Adrenal gland (tissue), 12 donors: ENCODE results near the gene ZNF747. TPM values are rescaled to one million over a fixed set of nuclear protein-coding genes. Genes with fewer than 3 reads are reported as not detected.

ENCODE experiments used
- DNase-seq, 7 donors: peaks; one replicate each; pipeline ENCODE4 v3.0.0-alpha.2; 2019 to 2020
- H3K27ac ChIP-seq, 5 donors: fragments of 200-600 bp; sonication (generic) in 4 of 5; 1 replicate in 3 of 5; 2 replicates in 2 of 5; pipeline versions ENCODE4 v1.5.1 to v1.8.0; 2016 to 2020; ENCODE audit warnings: mild to moderate bottlenecking in 1 of 5
- H3K27me3 ChIP-seq: fragments of 200-600 bp; 2 replicates; pipeline ENCODE4 v1.8.0; 2021
- H3K36me3 ChIP-seq, 2 donors: fragments of 200-600 bp; replicated peaks in 1 of 2; 1 replicate in 1 of 2; 2 replicates in 1 of 2; pipeline versions ENCODE4 v1.5.1 to v1.8.0; 2018 to 2022
- H3K4me1 ChIP-seq, 2 donors: fragments of 200-600 bp; replicated peaks in 1 of 2; 1 replicate in 1 of 2; 2 replicates in 1 of 2; pipeline versions ENCODE4 v1.5.1 to v1.8.0; 2018 to 2021
- H3K4me3 ChIP-seq, 4 donors: fragments of 200-600 bp; sonication (generic) in 3 of 4; one replicate each; pipeline ENCODE4 v1.5.1; 2016 to 2018
- H3K9me3 ChIP-seq, 3 donors: fragments of 200-600 bp; sonication (generic) in 1 of 3; replicated peaks in 1 of 3; 1 replicate in 2 of 3; 2 replicates in 1 of 3; pipeline versions ENCODE4 v1.5.1 to v1.8.0; 2016 to 2021
- POLR2A ChIP-seq, 2 donors: fragments of 450-650 bp; IDR thresholded peaks; one replicate each; pipeline ENCODE4 v1.6.1; 2017; ENCODE audit warnings: antibody characterized with exemption in 2 of 2, mild to moderate bottlenecking in 2 of 2, moderate library complexity in 1 of 2
- WGBS, 4 donors: extraction: QIAGEN DNeasy Blood & Tissue Kit in 2 of 4; methylation state at CpG; one replicate each; pipeline versions ENCODE4 v1.1.5 to v1.1.7; 2013 to 2017; 5-methylcytosine and 5-hydroxymethylcytosine counted together
- intact Hi-C, 2 donors: fragments of 100-400 bp; cut with DNase I; formaldehyde crosslinking; loops; one replicate each; pipeline versions ENCODE4 v1.14.1 to v1.15.0; 2022 to 2023
- polyA plus RNA-seq, 3 donors: library from polyadenylated mRNA; stranded (reverse); fragments of 200-250 nt in 2 of 3; fragments of 350-450 nt in 1 of 3; fragmentation: Illumina TruSeq in 1 of 3; extraction: RNeasy Lipid Tissue Mini Kit (QIAGEN cat#74804) in 1 of 3; gene quantifications; one replicate each; pipeline ENCODE4 v1.2.3, GENCODE V29; 2013 to 2014
- total RNA-seq, 9 donors: library from RNA; depleted of rRNA in 4 of 9; stranded (reverse); fragments of >200 nt in 4 of 9; fragments of 120-200 nt in 1 of 9; fragmentation: NEBNext Ultra II Directional in 1 of 9; extraction: Animal tissue kit (Norgen Biotek cat#: 25700) in 1 of 9; gene quantifications; one replicate each; pipeline versions ENCODE4 v1.1.0 to v1.2.4, GENCODE V29; 2013 to 2023
- TF ChIP-seq, protein P1 (sequence below), 6 experiments: fragments of 450-650 bp in 4 of 6; fragments of 200-600 bp in 2 of 6; sonication (generic) in 1 of 6; IDR thresholded peaks; 1 replicate in 5 of 6; 2 replicates in 1 of 6; pipeline versions ENCODE4 v1.5.1 to v1.8.0; 2016 to 2021; ENCODE audit warnings: antibody characterized with exemption in 6 of 6, mild to moderate bottlenecking in 2 of 6, moderate library complexity in 1 of 6
- donor health status: healthy with polysubstance abuse.
- donor health status: Bipolar disorder and iron deficiency.
- donor health status: DM: yes; HTN: yes; CAD: no.
- donor health status: DM: no; HTN: no; CAD: no.
- donor health status: DM: no; HTN: no; CAD: no.
- donor health status: DM: yes; HTN: yes; CAD: no.

The ZNF747 gene
- total and polyA plus RNA-seq, 12 donors = 7.7 to 19.9 (median 13.9) TPM

DNA sequence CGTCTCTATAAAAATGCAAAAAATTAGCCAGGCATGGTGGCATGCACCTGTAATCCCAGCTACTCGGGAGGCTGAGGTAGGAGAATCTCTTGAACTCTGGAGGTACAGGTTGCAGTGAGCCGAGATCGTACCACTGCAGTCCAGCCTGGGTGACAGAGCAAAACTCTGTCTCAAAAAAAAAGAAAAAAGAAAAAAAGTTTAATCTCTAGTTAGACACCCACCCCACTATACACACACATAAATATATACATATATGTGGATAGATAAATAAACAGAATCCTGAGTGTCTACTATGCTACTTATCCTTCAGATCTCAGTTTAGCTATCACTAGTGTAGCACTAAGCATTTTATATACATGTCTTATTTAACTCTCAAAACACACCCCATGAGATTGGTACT, 43.4 kb downstream of the ZNF747 start:
- no peak for TF ChIP-seq POLR2A (IDR thresholded peaks at IDR 0.05)
- TF ChIP-seq, protein P1, sequence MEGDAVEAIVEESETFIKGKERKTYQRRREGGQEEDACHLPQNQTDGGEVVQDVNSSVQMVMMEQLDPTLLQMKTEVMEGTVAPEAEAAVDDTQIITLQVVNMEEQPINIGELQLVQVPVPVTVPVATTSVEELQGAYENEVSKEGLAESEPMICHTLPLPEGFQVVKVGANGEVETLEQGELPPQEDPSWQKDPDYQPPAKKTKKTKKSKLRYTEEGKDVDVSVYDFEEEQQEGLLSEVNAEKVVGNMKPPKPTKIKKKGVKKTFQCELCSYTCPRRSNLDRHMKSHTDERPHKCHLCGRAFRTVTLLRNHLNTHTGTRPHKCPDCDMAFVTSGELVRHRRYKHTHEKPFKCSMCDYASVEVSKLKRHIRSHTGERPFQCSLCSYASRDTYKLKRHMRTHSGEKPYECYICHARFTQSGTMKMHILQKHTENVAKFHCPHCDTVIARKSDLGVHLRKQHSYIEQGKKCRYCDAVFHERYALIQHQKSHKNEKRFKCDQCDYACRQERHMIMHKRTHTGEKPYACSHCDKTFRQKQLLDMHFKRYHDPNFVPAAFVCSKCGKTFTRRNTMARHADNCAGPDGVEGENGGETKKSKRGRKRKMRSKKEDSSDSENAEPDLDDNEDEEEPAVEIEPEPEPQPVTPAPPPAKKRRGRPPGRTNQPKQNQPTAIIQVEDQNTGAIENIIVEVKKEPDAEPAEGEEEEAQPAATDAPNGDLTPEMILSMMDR (IDR thresholded peaks at IDR 0.05) = no peak
- no peaks in the 10 kb centered on the region for H3K9me3 ChIP-seq
- intact Hi-C loops = no loop called here
- no peak for DNase-seq
- no peak overlapping the region for H3K4me3 ChIP-seq
- no peaks in the 10 kb centered on the region for H3K27me3 ChIP-seq
- H3K4me1 ChIP-seq = peaks cover 0 to 10% of the 10 kb centered on the region in 2 donors
- no peak overlapping the region for H3K27ac ChIP-seq
- no peaks in the 10 kb centered on the region for H3K36me3 ChIP-seq
- WGBS, 4 donors = 86 to 95% (median 88%) methylated on average over 4 of the region's 4 CpGs

- H3K36me3 ChIP-seq = no peaks in the 10 kb centered on the region
- no peak for DNase-seq
- peaks cover 0 to 10% of the 10 kb centered on the region in 2 donors for H3K4me1 ChIP-seq
- H3K27ac ChIP-seq = no peak overlapping the region
- H3K4me3 ChIP-seq = no peak overlapping the region
- WGBS, 4 donors = 80 to 85% (median 84%) methylated on average over 6 of the region's 6 CpGs
- H3K9me3 ChIP-seq = no peaks in the 10 kb centered on the region
- intact Hi-C loops = no loop called here
- H3K27me3 ChIP-seq = no peaks in the 10 kb centered on the region
- TF ChIP-seq, protein P1 (IDR thresholded peaks at IDR 0.05) = no peak
- no peak for TF ChIP-seq POLR2A (IDR thresholded peaks at IDR 0.05)
Observed at GRCh38 chr16:30490210-30490609, 44.4 kb downstream of the ZNF747 start.

GRCh38 chr16:30488764-30489605, 45.7 kb downstream of the ZNF747 start:
- no peak overlapping the region for H3K4me3 ChIP-seq
- TF ChIP-seq, protein P1 (IDR thresholded peaks at IDR 0.05) = no peak
- TF ChIP-seq POLR2A (IDR thresholded peaks at IDR 0.05) = no peak
- 66 to 85% (median 76%) methylated on average over 11 of the region's 11 CpGs for WGBS, 4 donors
- H3K27me3 ChIP-seq = no peaks in the 10 kb centered on the region
- intact Hi-C loops = no loop called here
- no peaks in the 10 kb centered on the region for H3K9me3 ChIP-seq
- H3K4me1 ChIP-seq = peaks cover 0 to 10% of the 10 kb centered on the region in 2 donors
- no peak for DNase-seq
- no peaks in the 10 kb centered on the region for H3K36me3 ChIP-seq
- H3K27ac ChIP-seq = no peak overlapping the region

GRCh38 chr16:30485818-30486436, 48.7 kb downstream of the ZNF747 start:
- intact Hi-C loops = no loop called here
- TF ChIP-seq POLR2A (IDR thresholded peaks at IDR 0.05) = no peak
- TF ChIP-seq, protein P1 (IDR thresholded peaks at IDR 0.05) = no peak
- no peaks in the 10 kb centered on the region for H3K4me1 ChIP-seq
- H3K27me3 ChIP-seq = no peaks in the 10 kb centered on the region
- no peak overlapping the region for H3K4me3 ChIP-seq
- H3K36me3 ChIP-seq = no peaks in the 10 kb centered on the region
- H3K27ac ChIP-seq = no peak overlapping the region
- WGBS, 4 donors = 76 to 88% (median 84%) methylated on average over 6 to 7 of the region's 7 CpGs
- H3K9me3 ChIP-seq = no peaks in the 10 kb centered on the region
- DNase-seq = no peak
